SK-N-MC (cell line): ENCODE results near the gene KDM1B.

Experiments
- DNase-seq: peaks from one replicate; pipeline ENCODE4 v3.0.0-alpha.2; 2011; ENCODE audit warnings: low read depth, low spot score
- H3K27ac ChIP-seq: fragments of 200-600 bp; sonication (generic); 2 replicates; pipeline ENCODE4 v1.5.1; 2016; ENCODE audit warnings: mixed run types
- H3K36me3 ChIP-seq: fragments of 200-600 bp; sonication (generic); 2 replicates; pipeline ENCODE4 v1.6.1; 2017; ENCODE audit warnings: antibody characterized with exemption, low read length, mixed read lengths; ENCODE audit not compliant: insufficient read depth
- H3K4me3 ChIP-seq: fragments of 200-600 bp; sonication (generic); 2 replicates; pipeline ENCODE4 v1.5.1; 2016
- H3K9ac ChIP-seq: fragments of 200-600 bp; sonication (generic); 2 replicates; pipeline ENCODE4 v1.8.0; 2017; ENCODE audit warnings: mixed run types, mixed read lengths; ENCODE audit not compliant: insufficient read length
- H3K9me3 ChIP-seq: fragments of 200-600 bp; sonication (generic); 2 replicates; pipeline ENCODE4 v1.6.1; 2017; ENCODE audit warnings: low read depth, mild to moderate bottlenecking, antibody characterized with exemption, low read length, moderate library complexity, mixed read lengths
- EZH2 ChIP-seq: fragments of 200-600 bp; sonication (generic); IDR thresholded peaks from one replicate; pipeline ENCODE4 v1.6.1; 2017; ENCODE audit warnings: antibody characterized with exemption
- FOXP2 ChIP-seq: optimal IDR thresholded peaks from 2 replicates; pipeline ENCODE3; 2011; ENCODE audit warnings: mild to moderate bottlenecking, moderate library complexity; ENCODE audit not compliant: insufficient read depth; ENCODE audit errors: extremely low read length, control extremely low read depth
- POLR2AphosphoS5 ChIP-seq: IDR thresholded peaks from 2 replicates; pipeline ENCODE4 v1.6.1; 2012; ENCODE audit warnings: mild to moderate bottlenecking, low read depth, low read length, borderline replicate concordance

Gene KDM1B

DNA sequence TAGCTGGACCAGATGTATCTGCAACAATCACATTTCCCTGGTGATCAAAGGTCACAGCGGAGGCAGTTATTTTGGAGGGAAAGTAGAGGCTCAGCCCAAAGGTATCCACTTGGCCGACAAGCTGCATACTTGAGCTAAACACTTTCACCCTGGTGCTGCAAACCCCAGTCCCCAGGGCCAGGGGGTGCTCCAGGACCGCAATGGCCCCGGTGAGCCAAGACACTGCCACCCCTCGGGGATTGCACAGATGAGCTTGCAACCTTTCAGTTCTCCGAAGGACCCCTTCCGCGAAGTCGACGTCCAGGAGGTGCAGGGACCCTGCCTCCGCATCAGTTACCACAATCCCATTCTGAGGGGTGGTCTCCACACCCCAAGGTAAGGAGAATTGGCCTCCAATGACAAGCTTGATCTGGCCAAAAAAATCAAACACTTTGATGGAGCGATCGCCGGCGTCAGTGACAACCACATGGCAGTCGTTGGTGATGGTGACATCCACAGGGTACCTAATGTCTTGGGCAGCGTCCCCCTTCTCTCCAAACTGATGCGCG, 33.6 kb upstream of the KDM1B start:
- H3K27ac ChIP-seq = no peak overlapping the region
- DNase-seq = no peak
- no peak overlapping the region for H3K4me3 ChIP-seq
- no peaks in the 10 kb centered on the region for H3K36me3 ChIP-seq
- no peak overlapping the region for H3K9ac ChIP-seq
- no peaks in the 10 kb centered on the region for H3K9me3 ChIP-seq
- no peak for TF ChIP-seq POLR2AphosphoS5

DNA sequence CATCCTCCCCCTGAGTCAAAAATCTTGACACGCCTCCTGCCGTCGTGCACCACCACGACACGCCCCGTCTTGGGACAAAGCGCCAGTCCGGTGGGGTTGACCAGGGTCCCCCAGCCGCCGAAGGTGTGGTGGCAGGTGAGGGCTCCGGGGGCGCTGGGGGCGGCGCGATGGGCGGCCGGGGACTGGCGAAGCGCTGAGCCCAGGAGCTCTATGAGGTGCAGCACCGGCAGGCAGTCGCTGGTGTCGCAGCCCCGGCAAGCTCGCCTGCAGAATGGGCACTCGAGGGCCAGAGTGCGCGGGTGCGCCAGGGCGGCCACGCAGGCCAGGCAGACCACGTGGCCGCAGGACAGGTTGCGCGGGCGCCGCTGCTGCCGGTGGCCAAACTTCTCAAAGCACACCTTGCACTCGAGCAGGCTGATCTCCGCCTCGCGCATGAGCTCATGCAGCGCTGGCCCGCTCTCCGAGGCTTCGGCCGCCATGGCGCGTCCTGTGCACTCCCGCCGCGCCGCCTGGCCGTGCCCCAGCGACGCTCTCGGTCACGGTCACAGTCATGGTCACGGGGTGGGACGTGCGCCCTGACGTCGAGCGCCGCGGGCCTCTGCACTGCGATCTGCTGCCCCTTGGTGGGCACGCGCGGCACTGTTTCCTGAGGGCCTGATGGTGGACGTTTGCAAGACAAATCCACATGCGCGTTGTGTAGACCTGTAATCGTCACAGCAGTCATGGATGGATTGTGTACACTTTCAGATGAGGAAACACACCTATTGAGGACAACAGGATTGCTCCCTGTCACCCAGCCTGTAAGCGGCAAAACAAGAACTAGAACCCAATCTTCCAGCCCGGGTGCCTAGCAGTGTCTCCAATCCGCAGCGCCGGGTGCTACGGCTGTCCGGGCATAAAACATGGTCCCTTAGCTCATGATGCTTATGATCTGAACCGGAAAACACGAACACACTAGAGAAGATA, 32.8 kb upstream of the KDM1B start, which contains the start of gene NHLRC1:
Gene NHLRC1 (minus strand): TSS at position 550 of the 966 bp plus-strand sequence. CDS start 71 bp downstream, at position 479.
- peak; percentile 58 for TF ChIP-seq FOXP2
- TF ChIP-seq EZH2 = no peak
- peak; percentile 77; the same call in 1 of the 2 replicates for TF ChIP-seq POLR2AphosphoS5
- Histone ChIP-seq H3K9me3 (no peaks in the 10 kb centered on the region), H3K27ac (no peak within 1 kb of the TSS), H3K9ac (no peak within 1 kb of the TSS), H3K4me3 (peak within 1 kb of the TSS; percentile 59), H3K36me3 (no peaks in the 10 kb centered on the region)
- DNase-seq = no peak

DNA sequence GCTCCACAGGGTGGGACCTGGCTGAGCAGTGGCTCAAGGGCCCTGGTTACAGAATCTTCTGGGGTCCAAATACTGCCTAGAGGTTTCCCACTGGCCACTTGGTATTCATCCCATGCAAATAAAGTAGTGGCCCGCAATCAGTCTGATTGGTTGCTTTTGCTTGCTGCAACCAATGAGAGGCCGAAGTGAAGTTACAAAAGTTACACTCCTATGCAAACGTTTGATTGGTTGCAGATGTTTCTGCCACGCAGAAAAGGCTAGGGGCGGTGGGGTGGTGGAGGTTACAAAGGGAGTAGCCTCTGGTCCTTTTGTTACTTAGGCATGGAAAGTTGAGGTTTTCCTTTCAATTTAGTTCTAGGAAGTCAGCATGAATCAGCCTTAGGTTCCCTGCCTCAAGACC, 29.1 kb upstream of the KDM1B start:
- TF ChIP-seq FOXP2 = no peak
- no peaks in the 10 kb centered on the region for H3K36me3 ChIP-seq

DNA sequence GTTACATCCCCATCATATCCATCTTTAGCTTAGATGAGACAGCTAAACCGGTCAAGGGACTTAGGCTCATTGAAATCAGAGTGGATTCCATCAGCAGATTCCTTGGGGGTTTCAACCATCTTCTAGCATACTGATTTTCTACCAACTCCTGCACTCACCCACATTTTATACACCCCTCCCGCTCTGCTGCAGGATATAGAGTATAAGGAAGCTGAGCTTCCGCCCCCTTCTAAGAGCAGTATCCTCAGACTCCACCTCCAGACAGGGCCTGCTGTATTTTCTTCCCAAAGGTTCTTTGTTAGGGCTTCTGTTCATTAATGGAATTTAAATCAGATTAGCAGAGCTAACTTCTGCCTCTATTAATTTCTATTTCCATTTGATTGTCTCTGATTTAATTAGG, 22.9 kb upstream of the KDM1B start:
- Histone ChIP-seq H3K36me3 (no peaks in the 10 kb centered on the region), H3K9me3 (no peaks in the 10 kb centered on the region), H3K9ac (no peak overlapping the region), H3K27ac (no peak overlapping the region), H3K4me3 (no peak overlapping the region)
- no peak for DNase-seq
- TF ChIP-seq EZH2 (no peak), POLR2AphosphoS5 (no peak), FOXP2 (no peak)

More for the DNA sequence above, 29.1 kb upstream of the KDM1B start:
- DNase-seq = no peak
- Histone ChIP-seq H3K4me3 (no peak overlapping the region), H3K27ac (no peak overlapping the region), H3K9ac (no peak overlapping the region), H3K9me3 (no peaks in the 10 kb centered on the region)

DNA sequence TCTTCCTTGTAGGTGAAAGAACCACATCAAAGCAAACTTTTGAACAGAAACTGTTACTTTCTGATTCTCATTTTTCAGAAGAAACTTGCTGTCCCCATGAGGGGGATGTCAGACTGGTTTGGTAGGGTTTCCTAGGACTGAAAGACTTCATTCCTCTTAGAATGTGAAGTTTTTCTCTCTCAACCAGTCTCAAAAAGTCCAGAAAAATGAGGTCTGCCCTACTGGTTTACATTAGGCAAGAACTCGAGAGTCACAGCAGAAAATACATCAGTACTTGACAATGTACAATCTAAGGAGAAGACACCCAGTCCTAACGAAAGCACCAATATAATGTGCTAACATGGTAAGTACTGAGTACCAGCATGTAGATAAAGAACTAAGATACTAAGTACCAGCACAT, 20.1 kb upstream of the KDM1B start:
- no peak overlapping the region for H3K27ac ChIP-seq
- no peaks in the 10 kb centered on the region for H3K9me3 ChIP-seq
- no peak overlapping the region for H3K9ac ChIP-seq
- H3K36me3 ChIP-seq = no peaks in the 10 kb centered on the region
- no peak for DNase-seq
- no peak overlapping the region for H3K4me3 ChIP-seq
- TF ChIP-seq POLR2AphosphoS5 = no peak
- no peak for TF ChIP-seq EZH2
- no peak for TF ChIP-seq FOXP2

DNA sequence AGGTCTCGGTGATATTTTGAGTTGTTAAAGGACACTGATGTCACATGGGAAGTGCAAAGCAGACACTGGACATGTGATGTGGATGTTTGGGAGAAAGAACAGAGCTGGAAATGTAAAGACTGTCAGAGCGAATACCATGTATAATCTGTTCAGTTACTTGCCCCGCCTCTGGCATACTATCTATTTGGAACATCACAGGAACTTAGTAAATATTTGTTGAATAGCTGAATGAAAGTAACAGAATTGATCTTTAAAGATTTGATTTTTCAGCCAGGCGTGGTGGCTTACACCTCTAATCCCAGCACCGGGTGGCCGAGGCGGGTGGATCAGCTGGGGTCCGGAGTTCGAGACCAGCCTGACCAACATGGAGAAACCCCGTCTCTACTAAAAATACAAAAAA, 19.0 kb upstream of the KDM1B start:
- H3K4me3 ChIP-seq = no peak overlapping the region
- H3K36me3 ChIP-seq = no peaks in the 10 kb centered on the region
- H3K9ac ChIP-seq = no peak overlapping the region
- no peak for DNase-seq
- no peaks in the 10 kb centered on the region for H3K9me3 ChIP-seq
- no peak for TF ChIP-seq FOXP2
- no peak for TF ChIP-seq EZH2
- TF ChIP-seq POLR2AphosphoS5 = no peak
- no peak overlapping the region for H3K27ac ChIP-seq

DNA sequence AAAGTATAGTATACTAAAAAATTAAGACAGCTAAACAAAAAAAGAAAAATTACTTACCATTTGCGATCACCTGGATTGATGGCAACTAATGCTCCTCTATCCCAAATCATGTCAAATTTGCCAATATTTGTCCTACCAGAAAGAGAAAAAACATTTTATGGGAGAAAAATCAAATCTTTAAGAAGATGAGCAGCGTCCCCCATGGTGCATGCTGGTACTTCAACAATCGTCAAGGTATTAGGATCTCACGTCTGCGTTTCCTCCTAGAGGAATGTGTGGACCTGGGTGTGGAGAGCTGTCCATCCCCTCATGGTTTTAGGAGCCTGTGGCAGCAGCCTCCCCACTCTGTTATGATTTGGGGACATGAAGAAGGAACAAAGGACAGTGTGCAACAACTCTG, 16.3 kb upstream of the KDM1B start:
- Histone ChIP-seq H3K27ac (no peak overlapping the region), H3K4me3 (no peak overlapping the region), H3K36me3 (no peaks in the 10 kb centered on the region), H3K9me3 (no peaks in the 10 kb centered on the region), H3K9ac (no peak overlapping the region)
- TF ChIP-seq POLR2AphosphoS5 (no peak), FOXP2 (no peak), EZH2 (no peak)
- no peak for DNase-seq

DNA sequence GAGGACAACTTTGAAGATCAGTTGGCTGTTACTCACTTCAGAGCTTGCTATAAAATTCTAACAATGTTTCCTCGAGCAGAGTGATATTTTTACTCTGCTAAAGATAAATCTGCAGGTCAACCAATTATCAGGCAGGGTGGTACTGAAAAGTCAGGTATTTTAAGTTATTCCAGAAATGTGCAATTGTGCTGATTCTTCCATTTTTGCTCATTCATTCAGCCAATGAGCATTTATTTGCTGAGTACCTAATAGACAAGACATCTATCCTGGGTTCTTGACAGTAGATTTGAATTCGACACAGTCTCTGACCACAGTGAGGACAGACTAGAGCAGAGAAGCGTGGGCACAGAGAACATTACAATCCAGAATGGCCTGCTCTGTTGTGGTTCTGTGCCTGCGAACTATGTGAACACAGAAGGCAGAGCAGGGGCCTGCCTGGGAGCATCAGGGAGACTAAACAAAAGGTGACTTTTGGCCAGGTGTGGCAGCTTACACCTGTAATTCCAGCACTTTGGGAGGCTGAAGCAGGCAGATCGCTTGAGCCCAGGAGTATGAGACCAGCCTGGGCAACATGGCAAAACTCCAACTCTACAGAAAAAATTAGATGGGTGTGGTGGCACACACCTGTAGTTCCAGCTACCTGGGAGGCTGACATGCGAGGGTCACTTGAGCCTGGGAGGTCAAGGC, 15.1 kb upstream of the KDM1B start:
- Histone ChIP-seq H3K4me3 (no peak overlapping the region), H3K9me3 (no peaks in the 10 kb centered on the region), H3K36me3 (no peaks in the 10 kb centered on the region), H3K9ac (no peak overlapping the region), H3K27ac (no peak overlapping the region)
- no peak for TF ChIP-seq EZH2
- no peak for TF ChIP-seq FOXP2
- TF ChIP-seq POLR2AphosphoS5 = no peak
- DNase-seq = no peak
